NAMALWA (cell line): ENCODE results near the gene NUAK1.

Experiments
- DNase-seq: peaks from one replicate; pipeline ENCODE4 v3.0.0-alpha.2; 2015; ENCODE audit warnings: low spot score

Gene NUAK1

DNA sequence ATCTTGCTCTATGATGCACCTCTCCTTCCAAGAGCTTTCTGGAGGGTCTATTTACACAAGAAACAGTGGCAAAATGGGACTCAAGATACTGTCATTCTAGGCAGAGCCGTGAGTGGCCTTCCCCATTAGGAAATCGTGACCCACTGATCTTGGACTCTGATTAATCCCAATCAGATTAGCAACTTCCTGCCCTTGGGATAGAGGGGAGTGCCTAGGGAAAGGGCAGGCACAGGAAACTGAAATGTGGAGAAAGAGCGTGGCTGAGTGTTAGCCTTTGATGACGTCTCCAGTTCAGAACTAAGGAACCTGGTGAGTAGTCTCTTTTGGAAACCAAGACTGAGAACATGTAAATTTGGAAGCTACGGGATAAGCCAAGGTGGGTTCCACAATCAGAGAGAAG lies 76.1 kb downstream of the NUAK1 start:
- DNase-seq = no peak

DNA sequence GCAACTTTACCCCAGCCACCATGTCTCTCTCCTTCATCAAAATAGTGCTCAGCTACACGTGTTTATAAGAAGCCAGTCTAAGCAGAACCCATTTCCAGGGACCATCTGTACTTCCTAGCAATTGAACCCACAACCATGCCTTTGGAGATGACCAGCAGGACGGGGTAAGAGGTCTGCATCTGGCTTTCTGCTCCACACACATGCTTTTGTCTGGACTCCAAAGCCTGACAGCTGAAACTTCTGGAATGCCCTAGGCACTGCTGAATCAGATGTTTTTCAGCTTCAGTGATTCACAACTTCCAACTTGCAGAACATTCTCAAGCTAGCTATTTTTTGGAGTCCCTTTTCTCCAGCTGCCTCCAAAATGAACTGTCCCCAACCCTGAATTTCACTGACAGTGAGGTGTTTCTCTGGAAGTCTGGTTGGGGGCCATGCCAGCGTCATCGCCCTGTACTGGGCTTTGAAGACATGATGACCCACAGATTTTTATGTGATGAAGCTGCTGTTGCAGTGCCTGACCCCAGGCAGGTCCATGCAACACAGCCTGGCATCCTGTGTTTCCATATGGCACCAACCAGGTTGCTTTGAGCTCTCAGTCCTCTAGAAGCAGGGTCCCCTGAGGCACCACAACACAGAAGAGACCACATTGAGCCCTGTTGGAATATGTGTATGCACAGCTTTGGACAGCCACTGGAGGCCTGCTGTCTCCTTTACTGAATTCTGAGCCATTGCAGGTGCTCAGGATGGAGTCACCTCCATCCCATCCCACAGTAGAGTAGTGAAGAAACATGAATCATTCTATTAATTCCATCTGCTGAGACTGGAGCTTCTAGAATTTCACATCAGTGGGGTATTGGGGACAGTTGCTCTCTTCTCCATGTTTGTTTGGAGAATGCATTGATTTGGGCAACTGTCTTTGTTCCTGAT lies 80.2 kb downstream of the NUAK1 start:
- no peak for DNase-seq

DNA sequence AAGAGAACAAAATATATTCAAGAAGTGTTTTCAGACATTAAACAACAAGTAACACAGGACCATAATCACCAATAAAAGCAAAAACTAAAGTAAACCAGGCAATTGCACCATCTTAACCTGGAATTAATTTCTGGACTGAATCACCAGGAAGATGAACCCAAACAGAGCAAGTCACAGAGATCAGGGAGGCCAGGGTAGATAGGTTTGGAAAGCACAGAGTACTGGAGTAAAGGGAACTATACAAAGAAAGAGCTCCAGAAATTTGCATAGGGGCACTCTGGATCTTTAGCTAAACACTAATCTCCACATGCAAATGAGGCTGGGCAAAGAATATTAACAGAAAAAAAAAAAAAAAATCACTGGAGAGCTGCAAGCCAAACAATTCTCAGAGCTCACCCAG lies 84.7 kb downstream of the NUAK1 start:
- no peak for DNase-seq

DNA sequence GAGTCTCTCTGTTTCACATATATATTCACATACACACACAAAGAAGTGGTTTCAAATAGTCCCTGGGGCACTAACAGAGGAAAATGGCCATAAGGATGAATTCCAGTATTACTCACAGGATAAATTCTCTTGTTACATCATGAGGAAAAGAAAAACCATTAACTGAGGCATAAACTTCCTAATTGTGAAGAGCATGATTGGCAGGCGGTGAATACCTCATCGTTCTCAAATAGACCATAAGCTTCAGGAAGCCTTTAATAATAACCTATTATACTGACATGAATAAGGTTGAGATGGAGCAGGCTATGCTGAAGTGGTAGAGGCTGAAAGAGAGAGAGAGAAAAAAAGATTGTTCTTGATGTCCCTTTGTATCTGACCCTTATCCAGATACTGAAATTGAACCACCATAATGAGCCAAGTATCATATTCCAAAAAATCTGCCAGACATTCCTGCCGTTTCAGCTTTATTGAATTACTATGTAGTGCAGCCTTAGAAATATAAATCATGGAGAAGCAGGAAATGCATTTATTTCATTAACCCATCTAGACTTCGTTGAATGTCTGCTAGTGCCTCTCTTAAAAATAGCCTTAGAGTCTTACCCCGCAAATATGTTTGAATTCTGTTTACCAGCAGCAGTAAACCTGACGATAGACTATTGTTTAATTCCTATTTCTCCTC lies 86.8 kb downstream of the NUAK1 start:
- no peak for DNase-seq

DNA sequence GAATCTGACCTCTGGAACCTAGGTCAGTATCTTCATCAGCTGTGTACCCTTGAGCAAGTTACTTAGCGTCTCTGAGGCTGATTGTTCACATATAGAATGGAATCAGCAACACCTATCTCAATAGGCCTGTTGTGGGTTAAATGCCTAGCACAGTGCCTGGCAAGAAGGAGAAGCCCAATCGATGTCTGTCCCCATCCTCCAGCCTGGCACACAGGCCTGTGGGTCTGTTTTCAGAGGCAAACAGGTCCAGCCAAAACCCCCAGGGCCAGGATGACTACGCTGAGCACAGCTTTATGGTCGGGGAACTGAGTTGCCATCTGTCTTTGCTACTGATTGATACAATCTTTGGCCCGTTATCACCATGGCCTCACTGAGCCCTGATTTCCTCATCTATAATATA lies 89.2 kb downstream of the NUAK1 start:
- no peak for DNase-seq

DNA sequence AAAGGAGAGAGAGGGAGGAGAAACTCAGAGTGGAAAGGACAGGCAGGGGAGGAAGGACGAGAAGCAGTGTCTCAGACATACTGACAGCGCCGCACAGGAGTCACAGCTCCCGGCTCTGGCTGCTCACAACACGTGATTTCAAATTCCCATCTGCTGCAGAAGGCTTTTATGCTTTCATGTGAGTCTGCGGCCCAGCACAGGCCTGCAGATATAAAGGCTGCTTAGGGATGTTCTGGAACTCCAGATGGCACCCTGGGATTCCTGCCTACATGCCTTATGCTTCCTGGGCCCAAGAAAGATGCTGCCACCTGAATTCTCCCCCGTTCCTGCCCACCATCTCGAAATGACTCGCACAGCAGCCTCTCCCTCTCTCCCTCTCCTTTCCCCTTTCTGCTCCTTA lies 89.6 kb downstream of the NUAK1 start:
- no peak for DNase-seq

DNA sequence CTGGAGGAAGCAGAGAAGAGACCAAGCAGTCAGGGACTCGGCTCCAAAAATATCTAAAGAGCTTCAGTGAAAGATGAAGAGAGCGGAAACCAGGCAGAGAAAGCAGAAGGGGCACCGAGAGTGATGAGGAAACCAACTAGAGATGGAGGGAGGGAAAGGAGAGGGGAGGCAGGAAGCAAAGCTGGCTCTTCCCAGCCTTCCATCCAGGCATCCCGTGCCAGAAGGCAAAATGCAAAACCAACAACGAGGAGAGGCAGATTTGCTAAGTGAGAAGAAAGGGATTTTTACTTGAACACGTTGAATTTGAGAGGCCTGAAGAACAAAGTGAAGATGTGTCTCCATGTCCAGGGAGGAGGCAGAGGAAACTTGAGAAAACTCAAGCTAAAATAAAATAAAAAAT lies 90.1 kb downstream of the NUAK1 start:
- DNase-seq = no peak

DNA sequence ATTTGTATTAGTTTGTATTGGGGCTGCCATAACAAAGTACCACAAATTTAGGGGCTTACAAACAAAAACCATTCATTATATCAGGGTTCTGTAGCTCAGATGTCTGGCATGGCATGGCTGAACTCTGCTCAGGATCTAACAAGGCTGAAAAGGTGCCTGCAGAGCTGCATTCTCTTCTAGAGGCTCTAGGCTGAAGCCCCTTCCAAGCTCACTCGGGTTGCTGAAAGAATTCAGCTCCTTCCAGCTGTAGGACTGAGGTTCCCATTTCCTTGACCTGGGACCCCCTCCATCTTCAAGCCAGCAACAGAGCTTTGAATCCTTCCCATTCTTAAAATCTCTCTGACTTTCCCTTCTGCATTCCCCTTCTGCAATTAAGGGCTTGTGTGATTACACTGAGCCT lies 90.7 kb downstream of the NUAK1 start:
- DNase-seq = no peak

DNA sequence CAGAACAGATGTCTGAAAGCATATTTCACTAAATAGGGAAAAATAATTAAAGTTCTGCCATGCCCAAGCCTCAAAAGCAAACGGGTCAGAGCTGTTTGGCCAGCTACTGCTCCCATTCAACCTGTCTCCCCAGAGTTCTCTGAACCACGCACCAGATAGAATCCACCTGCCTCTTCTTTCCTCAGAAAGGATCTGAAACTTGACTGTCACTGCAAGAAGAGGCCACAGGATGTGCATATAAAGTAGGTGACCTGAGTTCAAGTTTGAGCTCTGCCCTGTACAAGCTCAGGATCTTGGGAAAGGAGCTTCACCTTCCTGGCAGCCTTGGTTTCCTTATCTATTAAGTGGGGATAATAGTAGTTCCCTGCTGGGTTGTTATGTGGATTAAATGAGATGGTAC lies 91.8 kb downstream of the NUAK1 start:
- DNase-seq = no peak

DNA sequence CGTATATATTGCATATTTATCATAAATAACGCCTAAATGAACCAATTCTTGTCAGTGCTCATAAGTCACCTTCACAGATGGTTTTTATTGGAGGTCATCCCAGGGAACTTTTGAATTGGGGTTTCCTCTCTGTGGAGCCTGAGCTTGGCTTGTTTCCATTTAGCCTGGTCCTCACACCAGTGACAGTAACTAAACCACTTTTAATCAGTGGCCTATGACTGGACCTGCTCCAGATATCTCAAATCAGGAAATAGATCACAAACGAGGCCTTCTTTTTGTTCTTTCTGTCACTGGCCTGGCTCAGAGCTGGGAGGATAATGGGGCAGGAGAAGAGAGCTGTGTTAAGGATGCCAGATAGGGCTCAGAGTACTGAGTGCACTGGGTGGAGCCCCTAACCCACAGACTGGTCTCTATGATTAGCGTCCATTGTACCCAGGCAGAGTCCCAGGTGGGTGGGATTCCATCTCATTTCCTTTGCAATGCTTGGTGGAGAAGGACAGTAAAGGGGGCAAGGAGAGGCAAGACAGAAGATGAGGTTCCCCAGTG lies 92.4 kb downstream of the NUAK1 start:
- no peak for DNase-seq

DNA sequence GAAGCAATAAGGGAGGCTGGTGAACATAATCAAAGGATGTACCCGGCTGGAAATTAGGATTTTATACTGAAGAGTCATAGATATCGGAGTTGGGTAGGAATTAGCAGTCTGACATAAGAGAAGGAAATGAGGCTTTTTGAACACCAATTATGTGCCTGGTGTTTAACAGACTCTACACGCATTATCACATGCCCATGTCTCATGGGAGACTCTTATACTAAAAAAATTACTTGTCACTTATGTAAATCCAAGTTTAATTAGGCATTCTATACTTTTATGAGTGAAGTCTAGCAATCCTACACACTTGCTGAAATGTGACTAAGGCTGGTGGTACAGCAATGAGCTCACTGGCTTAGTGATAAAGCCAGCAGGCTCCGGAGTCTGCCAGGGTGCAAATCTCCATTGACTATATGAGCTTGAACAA lies 93.5 kb downstream of the NUAK1 start:
- DNase-seq = no peak

DNA sequence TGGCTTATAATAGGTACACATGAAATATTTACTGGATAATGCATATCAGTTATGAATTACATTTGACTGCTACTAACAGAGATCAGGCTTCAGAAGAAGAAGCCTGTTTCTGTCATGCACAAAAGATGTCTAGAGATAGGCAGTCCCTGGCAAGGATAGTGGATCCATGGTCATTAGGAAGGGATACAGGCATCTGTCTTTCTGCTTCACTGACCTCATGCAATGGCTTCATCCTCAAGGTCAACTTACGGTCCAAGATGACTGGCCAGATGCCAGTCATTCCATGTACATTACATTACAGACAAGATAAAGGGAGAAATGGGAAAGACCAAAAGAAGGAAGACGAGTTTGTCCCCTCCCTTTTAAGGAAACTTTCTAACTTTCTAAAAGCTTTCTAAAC lies 94.0 kb downstream of the NUAK1 start:
- DNase-seq = no peak

DNA sequence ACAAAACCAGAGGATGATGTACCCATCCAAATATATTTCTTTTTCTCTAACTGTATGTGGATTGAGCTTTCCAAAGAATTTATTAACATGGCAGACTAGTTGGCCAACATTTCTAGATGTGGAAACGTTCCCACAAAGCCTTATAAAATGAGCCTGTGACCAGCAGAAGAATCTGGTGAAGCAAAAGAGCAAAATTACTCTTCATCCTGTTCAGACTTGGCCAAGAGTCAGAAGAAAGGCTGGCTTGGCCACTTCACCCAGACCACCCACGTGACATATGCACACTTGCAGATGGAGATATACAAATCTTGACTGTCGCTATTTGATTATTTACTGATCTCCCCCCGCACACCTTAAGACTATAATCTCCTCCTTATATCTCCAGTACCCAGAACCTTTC lies 96.7 kb downstream of the NUAK1 start:
- DNase-seq = no peak

DNA sequence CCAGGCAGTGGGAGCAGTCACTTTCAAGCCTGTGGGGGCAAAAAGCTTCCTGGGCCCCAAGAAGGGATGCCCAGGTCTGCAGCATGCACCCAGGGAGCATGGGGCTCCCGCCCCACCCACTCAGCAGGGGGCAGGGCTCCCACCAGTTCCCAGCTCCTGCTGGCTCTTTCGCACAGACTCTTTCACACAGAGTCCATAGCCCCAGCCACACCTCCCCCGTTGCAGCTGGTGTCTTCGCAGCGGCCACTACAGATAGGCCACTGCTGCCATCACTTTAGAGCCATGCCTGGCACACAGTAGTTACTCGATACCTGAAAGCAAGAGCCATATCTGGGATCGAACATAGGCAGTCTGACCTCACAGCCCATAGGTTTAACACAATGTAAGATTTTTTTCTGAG lies 98.2 kb downstream of the NUAK1 start:
- DNase-seq = no peak

DNA sequence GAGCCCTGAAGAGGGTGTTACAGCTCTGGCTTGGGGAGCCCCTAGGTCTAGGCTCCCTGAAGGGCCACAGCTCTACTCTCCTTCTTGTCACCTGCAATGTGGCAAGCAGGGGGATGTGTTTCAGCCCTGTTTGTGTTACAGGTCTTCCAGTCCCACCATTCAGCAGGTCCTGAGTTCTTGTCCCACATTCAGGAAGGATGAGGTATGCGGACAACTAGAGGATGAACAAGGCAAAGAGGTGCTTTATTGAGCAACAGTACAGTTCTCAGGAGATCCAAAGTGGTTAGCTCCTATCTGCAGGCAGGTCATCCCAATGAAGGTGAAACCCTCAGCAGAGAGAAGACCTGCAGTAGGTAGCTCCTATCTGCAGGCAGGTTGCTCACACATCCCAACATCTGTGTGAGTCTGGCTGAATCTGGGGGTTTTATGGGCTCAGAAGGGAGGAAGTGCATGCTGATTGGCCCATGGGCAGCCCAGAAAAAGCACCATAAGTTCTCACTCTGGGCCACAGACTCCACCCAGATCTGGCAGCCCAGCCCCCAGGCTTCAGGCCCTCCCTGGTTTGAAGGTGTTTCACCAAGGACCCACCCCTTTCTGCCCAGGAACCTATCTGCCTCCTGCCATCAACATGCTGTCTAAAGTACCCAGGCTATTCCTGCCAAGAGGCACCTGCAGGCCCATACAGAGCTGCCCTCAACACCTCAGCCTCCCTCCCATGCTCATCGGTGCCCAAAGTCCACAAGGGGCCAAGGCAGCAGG lies 98.9 kb downstream of the NUAK1 start:
- DNase-seq = no peak

DNA sequence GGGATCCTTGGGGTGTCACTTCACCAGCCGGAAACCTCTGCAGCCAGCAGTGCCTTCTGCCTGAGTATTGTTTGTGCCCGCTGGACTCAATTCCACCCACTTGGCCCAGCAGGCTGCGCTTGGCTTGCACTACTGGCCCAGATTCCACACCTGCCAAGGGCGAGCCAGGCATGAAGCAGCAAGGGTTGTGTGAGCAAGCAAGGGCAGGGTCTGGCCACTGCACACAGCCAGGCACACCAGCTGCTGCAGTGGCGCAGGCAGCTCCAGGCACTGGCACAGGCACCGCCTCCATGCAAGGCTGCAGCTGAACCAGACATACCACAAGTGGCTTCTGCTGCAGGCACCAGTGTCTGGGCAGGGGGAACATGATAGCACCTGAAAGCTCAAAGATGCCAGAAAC lies 99.5 kb downstream of the NUAK1 start:
- no peak for DNase-seq

DNA sequence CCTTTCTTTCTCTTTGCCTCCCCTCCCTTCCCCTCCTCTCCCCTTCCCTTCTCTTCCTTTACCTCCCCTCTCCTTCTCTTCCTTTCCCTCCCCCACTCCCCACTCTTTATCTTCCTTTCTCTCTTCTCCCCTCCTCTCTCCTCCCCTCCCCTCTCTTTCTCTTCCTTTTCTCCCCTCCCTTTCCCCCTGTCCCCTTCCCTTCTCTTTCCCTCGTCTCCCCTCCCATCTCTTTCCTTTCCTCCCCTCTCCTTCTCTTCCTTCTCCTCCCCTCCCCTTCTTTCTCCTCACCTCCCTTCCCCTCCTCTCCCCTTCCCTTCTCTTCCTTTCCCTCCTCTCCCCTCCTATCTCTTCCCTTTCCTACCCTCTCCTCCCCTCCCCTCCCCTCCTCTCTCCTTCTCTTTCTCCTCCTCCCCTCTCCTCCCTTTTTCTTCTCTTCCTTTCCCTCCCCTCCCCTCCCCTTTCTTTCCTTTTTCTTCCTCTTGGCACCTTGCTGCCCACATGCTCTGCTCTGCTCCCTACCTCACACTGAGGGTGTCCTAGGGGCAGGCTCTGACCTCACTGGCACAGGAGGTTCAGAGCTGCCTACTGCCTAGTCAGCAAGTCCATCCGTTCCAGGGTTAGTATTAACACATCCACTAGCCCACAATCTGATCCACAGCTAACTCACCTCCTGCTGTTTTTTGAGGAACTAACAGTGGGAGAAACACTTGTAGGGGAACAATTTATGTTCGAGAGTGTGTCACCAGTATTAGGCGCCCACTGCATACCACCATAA lies 101.0 kb downstream of the NUAK1 start:
- no peak for DNase-seq

DNA sequence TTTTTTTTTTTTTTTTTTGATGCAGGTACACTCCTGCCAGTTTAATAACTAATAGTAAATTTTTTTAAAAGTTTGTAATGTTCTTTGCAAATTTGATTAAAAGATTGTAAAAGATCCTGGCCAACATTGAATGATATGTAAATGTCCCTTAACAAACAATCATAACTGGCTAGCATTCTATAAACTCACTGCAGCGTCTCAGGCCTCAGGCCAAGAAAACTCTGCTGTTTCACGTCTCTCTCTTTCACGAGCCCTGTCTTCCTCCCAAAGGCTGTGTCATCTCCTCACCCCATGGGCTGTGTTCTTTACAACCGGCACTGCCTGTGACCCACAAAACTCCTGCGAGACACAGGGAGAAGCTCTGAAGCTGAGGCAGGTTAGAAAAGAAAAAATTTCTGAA lies 103.3 kb downstream of the NUAK1 start:
- DNase-seq = no peak

DNA sequence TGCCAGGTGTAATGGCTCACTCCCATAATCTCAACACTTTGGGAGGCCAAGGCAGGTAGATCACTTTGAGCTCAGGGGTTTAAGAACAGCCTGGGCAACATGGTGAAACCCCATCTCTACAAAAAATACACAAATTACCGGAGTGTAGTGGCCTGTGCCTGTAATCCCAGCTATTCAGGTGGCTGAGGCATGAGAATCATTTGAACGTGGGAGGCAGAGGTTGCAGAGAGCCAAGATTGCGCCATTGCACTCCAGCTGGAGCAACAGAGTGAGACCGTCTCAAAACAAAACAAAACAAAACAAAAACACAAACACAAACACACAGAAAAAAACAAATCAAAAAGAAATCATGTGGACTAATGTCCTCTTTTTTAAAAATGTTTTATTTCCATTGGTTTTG lies 104.4 kb downstream of the NUAK1 start:
- no peak for DNase-seq

DNA sequence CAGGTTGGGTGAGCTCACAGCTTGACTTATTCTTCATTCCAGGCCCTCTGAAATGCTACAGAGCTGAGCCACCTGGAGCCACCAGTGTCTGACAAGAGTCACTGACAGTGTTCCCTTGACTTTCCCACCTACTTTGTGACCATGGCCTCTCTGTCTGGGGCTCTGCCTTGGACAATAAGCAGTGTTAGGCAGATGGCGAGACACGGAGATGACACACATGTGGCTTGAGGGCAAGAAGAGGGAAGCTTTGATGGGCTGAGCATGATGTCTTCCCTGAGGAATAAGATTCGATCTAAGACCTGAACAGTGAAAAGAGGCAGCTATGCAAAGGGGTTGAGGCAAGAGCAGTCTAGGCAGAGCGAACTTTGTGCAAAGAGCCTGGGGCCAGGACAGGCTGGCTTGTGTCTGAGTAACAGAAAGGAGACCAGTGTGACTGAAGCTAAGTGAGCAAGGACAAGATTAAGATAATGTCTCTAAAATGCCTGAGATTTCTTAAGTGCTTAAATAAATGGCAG lies 105.5 kb downstream of the NUAK1 start:
- DNase-seq = no peak

DNA sequence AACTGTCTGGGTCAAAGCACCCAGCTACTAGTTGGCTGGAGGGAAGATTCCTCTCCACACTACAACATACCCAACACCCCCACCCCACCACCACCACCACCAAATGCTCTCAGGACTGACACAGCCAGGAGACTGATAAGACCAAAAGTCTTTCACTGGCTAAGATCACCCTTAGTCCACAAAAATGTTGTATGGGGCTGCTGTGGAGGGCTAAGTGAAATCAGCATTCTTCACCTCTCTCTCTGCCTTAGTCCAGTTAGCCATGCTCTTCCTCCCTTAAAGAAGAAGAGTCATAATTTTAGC lies 106.2 kb downstream of the NUAK1 start:
- no peak for DNase-seq
